ENCODE measurements around the gene PRKAG1. TPM values are rescaled to one million over a fixed set of nuclear protein-coding genes. Genes with fewer than 3 reads are reported as not detected.

PRKAG1 gene
- total RNA-seq, 4 donors from 2014 or later = 40.0 to 61.4 (median 49.6) TPM

DNA sequence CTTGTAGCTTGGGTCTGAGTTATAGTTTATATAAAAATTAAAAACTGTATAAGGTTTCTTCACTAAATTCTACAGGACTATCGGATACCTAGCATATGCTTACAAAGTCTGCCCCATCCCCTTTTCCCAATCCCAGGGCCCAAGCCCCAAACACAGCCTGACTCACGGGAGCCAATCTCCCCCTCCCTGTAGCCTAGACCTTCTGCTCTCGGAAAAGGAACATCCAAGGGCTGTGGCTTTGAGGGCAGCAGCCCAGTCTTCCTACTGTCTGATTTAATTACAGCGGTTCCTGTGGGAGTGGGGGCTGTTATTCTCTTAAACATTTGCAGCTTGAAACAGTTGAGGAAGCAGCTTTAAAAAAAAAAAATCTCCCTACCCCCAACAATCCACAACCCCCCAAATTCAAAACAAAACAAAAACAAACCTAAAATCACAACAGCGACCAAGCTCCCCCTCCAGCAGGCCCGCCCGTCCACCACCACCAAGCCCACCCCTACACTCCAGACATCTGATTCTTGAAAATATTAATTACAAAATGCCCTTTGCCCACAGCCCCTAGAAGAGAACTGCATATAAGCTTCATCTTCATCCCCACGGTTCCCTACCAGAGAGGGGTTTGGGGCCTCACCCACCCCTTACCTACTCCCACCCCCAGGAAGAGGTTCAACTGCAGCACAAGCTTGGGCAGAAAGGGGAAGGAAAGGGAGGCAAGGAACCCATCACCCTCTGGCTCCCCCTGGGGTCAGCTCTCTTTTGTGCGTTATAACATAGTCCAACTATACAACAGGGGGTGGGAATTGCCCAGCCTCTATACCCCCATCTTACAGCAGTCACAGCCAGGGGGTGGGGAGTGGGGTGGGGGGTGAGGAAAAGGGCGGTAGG, 1.1 kb upstream of the PRKAG1 start:
- WGBS = 59% methylated on average over 9 of the region's 10 CpGs

DNA sequence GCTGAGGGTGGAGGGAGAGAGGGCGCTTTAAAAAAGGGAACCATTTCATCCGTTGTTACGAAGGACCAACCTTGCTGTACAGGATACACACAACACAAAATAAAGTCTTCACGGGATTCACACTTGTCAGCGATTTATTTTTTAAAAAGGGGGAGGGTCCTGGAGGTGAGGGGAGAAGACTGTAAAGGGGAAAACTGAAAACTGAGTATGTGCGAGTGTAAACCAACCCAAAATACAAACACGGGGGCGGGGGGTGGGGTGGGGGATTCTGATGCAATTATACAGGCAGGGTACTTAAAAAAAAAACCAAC, 499 bp upstream of the PRKAG1 start:
- H3K27me3 ChIP-seq = no peaks in the 10 kb centered on the region
- no peak for TF ChIP-seq POLR2A (IDR thresholded peaks at IDR 0.05)
- peaks cover 36% of the 10 kb centered on the region for H3K36me3 ChIP-seq
- peaks cover 33% of the 10 kb centered on the region for H3K4me1 ChIP-seq
- no peaks in the 10 kb centered on the region for H3K9me3 ChIP-seq
- H3K4me3 ChIP-seq = peak overlapping the region; percentile 89
- 5% methylated on average over 8 of the region's 8 CpGs for WGBS
- H3K27ac ChIP-seq = peak overlapping the region; percentile 92
- DNase-seq (ENCODE audit: low spot score in 2 of 2) = no peak

More for the DNA sequence above, 1.1 kb upstream of the PRKAG1 start:
- Histone ChIP-seq H3K36me3 (peaks cover 42% of the 10 kb centered on the region), H3K27me3 (no peaks in the 10 kb centered on the region), H3K27ac (peak overlapping the region; percentile 92), H3K4me3 (peak overlapping the region; percentile 89), H3K4me1 (peaks cover 33% of the 10 kb centered on the region), H3K9me3 (no peaks in the 10 kb centered on the region)
- no peak for TF ChIP-seq POLR2A (IDR thresholded peaks at IDR 0.05)
- TF ChIP-seq, protein P1, sequence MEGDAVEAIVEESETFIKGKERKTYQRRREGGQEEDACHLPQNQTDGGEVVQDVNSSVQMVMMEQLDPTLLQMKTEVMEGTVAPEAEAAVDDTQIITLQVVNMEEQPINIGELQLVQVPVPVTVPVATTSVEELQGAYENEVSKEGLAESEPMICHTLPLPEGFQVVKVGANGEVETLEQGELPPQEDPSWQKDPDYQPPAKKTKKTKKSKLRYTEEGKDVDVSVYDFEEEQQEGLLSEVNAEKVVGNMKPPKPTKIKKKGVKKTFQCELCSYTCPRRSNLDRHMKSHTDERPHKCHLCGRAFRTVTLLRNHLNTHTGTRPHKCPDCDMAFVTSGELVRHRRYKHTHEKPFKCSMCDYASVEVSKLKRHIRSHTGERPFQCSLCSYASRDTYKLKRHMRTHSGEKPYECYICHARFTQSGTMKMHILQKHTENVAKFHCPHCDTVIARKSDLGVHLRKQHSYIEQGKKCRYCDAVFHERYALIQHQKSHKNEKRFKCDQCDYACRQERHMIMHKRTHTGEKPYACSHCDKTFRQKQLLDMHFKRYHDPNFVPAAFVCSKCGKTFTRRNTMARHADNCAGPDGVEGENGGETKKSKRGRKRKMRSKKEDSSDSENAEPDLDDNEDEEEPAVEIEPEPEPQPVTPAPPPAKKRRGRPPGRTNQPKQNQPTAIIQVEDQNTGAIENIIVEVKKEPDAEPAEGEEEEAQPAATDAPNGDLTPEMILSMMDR (IDR thresholded peaks at IDR 0.05) = no peak
- TF ChIP-seq EP300 (IDR thresholded peaks at IDR 0.05) = no peak
- no peak for TF ChIP-seq POLR2AphosphoS5 (IDR thresholded peaks at IDR 0.05)
- DNase-seq (ENCODE audit: low spot score in 2 of 2) = peak in 1 of 2 donors; percentile 67

DNA sequence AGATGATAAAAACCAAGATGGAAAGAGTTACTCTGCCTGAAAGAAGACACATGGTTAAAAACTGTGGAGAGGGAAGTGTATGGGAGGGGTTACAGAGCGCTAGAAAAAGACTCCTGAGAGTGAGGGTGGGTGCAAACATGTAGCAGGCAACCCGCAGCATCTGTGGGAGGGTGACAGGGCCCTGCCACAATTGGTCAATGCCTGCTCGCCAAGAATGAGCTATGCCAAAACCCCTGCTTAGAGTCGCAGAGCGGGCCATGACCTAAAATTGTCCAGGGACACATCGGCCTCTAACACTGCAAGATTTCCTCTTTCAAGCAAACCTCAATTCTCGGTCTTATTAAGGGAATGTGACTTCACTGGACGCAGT, 700 bp downstream of the PRKAG1 start:
- 0% methylated on average over 8 of the region's 8 CpGs for WGBS
- H3K4me3 ChIP-seq = peak overlapping the region; percentile 89
- DNase-seq (ENCODE audit: low spot score in 2 of 2) = peak in 1 of 2 donors; percentile 69

DNA sequence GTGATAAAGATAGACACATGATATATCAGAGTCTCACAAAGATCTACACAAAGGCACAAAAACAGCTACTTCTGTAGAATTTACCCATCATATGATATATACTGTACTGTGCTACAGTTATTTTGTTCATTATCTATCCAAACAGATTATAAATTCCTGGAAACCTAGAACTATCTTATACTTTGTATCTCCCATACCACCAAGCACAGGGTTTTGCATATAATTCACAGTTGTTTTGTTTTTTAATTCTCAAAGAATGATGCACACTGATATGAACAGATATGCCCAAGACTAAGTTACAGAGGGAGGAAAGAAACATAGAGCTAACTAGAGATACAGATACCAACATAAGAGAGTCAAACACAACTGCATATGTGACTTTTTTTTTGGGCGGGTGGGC, 3.4 kb downstream of the PRKAG1 start:
- Histone ChIP-seq H3K27ac (no peak overlapping the region), H3K4me1 (peaks cover 32% of the 10 kb centered on the region), H3K27me3 (no peaks in the 10 kb centered on the region), H3K36me3 (peaks cover 28% of the 10 kb centered on the region), H3K4me3 (no peak overlapping the region), H3K9me3 (no peaks in the 10 kb centered on the region)
- WGBS = 92% methylated on average over 1 of the region's 1 CpG
- DNase-seq (ENCODE audit: low spot score in 2 of 2) = no peak
- TF ChIP-seq EP300 (IDR thresholded peaks at IDR 0.05) (no peak), POLR2A (IDR thresholded peaks at IDR 0.05) (no peak), POLR2AphosphoS5 (IDR thresholded peaks at IDR 0.05) (no peak)
- TF ChIP-seq, protein P1 (IDR thresholded peaks at IDR 0.05) = no peak

More for the DNA sequence above, 700 bp downstream of the PRKAG1 start:
- Histone ChIP-seq H3K4me1 (peaks cover 33% of the 10 kb centered on the region), H3K27ac (peak overlapping the region; percentile 92), H3K27me3 (no peaks in the 10 kb centered on the region), H3K36me3 (peaks cover 27% of the 10 kb centered on the region), H3K9me3 (no peaks in the 10 kb centered on the region)
- TF ChIP-seq, protein P1 (IDR thresholded peaks at IDR 0.05) = no peak
- no peak for TF ChIP-seq POLR2AphosphoS5 (IDR thresholded peaks at IDR 0.05)
- TF ChIP-seq EP300 (IDR thresholded peaks at IDR 0.05) = no peak
- TF ChIP-seq POLR2A (IDR thresholded peaks at IDR 0.05) = no peak

DNA sequence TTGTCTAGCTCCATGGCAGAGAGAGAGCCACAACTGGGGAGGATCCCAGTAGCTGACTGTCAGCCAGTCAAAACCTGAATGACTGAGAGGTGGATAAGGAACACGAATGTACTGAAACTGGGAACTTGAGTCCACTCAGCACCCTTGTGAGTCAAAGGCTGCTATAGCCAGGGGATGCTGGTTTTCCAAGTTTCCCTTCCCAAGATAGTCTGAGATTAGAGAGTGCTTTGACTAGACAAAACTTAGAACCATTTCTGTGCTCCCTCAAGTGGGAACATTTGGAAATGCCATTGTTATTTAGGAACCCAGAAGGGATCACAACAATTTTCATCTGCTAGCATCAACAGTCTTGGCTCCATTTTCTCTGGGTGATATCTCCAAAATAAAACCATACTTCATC, 4.0 kb downstream of the PRKAG1 start:
- WGBS = 58% methylated on average over 1 of the region's 1 CpG
- Histone ChIP-seq H3K4me1 (peaks cover 26% of the 10 kb centered on the region), H3K4me3 (no peak overlapping the region), H3K27me3 (no peaks in the 10 kb centered on the region), H3K27ac (no peak overlapping the region), H3K36me3 (peaks cover 34% of the 10 kb centered on the region), H3K9me3 (no peaks in the 10 kb centered on the region)
- no peak for TF ChIP-seq EP300 (IDR thresholded peaks at IDR 0.05)
- TF ChIP-seq, protein P1 (IDR thresholded peaks at IDR 0.05) = no peak
- TF ChIP-seq POLR2A (IDR thresholded peaks at IDR 0.05) = no peak
- TF ChIP-seq POLR2AphosphoS5 (IDR thresholded peaks at IDR 0.05) = no peak
- DNase-seq (ENCODE audit: low spot score in 2 of 2) = no peak
